C1 segment of cervical spinal cord (tissue), 14 donors: Measurements from ENCODE around the gene HOXD3.

ENCODE experiments used
- DNase-seq, 14 donors: peaks; one replicate each; lab custom pipeline; 2025; lab: John Stamatoyannopoulos, UW

HOXD3 gene

DNA sequence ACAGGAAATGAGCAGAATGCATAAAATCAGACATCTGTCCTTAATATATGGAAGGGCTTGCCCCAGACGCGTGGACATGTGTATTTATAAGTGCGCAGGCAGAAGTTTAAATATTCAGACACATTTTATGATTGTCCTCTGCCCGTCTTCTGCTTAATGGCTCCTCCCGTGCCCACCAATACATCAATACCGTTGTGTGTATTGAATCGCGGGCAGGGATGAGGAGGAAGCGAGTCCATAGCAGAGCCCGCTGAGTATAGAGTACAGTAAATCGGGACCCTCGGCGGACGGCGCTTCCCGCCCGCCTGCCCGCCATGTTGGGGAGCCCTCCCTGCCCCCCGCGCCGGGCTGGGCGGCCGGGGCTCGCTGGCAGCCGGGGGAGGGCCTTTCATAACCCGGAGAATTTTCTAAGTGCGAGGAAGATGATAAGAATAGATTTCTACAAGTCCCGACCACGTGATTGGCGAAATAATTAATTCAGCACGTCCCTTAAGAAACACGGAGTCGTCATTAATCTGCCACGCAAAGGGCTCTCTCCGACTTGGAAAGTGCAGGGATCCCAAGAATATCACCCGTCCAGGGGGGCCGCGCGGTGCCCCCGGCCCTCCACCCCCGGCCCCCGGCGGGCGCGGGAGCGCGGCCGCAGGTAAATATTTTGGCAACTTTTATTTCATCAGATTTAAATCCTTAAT lies at the start of gene HOXD3:
TSS of gene HOXD3 (plus strand) at position 501 of the 692 bp plus-strand sequence. CDS start 11,808 bp downstream, outside the sequence.
- DNase-seq, result no peak

DNA sequence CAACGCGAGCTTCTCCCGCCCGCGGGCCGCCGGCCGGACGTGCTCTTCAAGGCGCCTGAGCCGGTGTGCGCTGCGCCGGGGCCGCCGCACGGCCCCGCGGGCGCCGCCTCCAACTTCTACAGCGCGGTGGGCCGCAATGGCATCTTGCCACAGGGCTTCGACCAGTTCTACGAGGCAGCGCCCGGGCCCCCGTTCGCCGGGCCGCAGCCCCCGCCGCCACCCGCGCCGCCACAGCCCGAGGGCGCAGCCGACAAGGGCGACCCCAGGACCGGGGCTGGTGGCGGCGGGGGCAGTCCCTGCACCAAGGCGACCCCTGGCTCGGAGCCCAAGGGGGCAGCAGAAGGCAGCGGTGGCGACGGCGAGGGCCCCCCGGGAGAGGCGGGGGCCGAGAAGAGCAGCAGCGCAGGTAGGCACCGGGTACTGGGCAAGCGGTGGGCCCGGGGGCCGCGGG lies 49.4 kb upstream of the HOXD3 start:
- no peak for DNase-seq

GRCh38 chr2:176109192-176109901 lies 47.8 kb upstream of the HOXD3 start:
- DNase-seq, result no peak

DNA sequence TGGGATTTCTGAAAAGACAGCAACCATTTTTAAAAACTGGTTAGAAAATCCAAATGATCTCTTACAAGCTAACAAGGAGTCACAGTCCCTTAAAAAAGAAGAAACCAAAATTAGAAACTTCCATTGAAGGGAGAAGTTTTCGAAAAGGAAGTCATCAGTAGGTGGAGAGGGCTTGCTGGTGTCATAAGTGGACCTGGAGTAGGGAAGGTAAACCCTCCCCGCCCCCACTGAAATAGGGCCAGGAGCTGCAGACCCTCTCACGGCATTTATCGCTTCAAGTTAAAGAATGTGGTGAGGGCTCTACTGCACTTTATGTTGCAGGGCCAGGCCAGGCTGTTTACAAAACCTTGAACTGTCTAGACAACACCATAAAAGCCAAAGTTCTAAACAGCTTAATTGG lies 47.2 kb upstream of the HOXD3 start:
- DNase-seq, result no peak

GRCh38 chr2:176110415-176111308 lies 46.4 kb upstream of the HOXD3 start:
- DNase-seq, result no peak

DNA sequence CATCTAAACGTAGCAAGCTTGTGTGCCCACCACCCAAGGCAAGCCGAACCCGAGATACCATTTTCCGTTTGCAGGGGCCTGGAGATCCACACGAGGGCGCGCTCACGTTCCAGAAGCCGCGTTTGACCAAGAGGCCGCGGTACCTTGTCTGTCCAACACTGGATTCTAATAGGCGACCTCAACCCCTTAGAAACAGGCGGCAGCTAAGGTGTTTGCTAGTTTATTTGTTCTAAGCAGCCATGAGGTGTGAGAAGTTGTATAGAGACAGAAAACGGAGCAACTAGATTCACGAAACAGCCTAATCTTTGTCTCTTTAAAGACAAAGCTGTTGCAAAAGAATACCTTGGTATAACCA lies 45.8 kb upstream of the HOXD3 start:
- no peak for DNase-seq

- no peak for DNase-seq
These were observed 45.2 kb upstream of the HOXD3 start for GRCh38 chr2:176111846-176112374.

- no peak for DNase-seq
These were observed 44.5 kb upstream of the HOXD3 start for GRCh38 chr2:176112375-176113302.

GRCh38 chr2:176114120-176114929 lies 42.8 kb upstream of the HOXD3 start:
- no peak for DNase-seq

- DNase-seq, result no peak
These were observed 42.0 kb upstream of the HOXD3 start for GRCh38 chr2:176114930-176115625.

- DNase-seq, result no peak
These were observed 41.0 kb upstream of the HOXD3 start, which contains the start of gene HOXD10 for GRCh38 chr2:176115883-176116813. Gene HOXD10, plus strand, starts transcription at chr2:176116778. Its CDS starts 56 bp downstream, at chr2:176116834.

DNA sequence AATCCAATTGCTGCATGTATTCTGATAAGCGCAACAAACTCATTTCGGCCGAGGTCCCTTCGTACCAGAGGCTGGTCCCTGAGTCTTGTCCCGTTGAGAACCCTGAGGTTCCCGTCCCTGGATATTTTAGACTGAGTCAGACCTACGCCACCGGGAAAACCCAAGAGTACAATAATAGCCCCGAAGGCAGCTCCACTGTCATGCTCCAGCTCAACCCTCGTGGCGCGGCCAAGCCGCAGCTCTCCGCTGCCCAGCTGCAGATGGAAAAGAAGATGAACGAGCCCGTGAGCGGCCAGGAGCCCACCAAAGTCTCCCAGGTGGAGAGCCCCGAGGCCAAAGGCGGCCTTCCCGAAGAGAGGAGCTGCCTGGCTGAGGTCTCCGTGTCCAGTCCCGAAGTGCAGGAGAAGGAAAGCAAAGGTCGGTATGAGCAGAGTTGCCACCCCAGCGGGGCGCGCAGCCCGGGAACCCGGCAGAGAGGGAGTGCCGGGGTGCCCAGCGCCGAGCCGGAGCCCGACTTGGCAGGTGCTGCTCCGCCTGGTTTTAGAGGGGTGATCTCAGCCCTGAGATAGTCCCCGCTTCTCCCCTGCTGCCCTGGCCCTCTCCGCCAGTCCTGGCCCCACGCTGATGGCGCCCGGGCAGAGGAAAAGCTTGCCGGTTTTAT lies 39.8 kb upstream of the HOXD3 start:
- no peak for DNase-seq

- DNase-seq, result no peak
These were observed 39.2 kb upstream of the HOXD3 start for GRCh38 chr2:176117823-176118371.

- no peak for DNase-seq
These were observed 38.3 kb upstream of the HOXD3 start for GRCh38 chr2:176118601-176119339.

GRCh38 chr2:176120364-176121189 lies 36.5 kb upstream of the HOXD3 start:
- no peak for DNase-seq
